ENCODE measurements around the gene MPL. TPM values are rescaled to one million over a fixed set of nuclear protein-coding genes. Genes with fewer than 3 reads are reported as not detected.

Gene MPL
- total and polyA plus RNA-seq, 7 donors, result not detected

DNA sequence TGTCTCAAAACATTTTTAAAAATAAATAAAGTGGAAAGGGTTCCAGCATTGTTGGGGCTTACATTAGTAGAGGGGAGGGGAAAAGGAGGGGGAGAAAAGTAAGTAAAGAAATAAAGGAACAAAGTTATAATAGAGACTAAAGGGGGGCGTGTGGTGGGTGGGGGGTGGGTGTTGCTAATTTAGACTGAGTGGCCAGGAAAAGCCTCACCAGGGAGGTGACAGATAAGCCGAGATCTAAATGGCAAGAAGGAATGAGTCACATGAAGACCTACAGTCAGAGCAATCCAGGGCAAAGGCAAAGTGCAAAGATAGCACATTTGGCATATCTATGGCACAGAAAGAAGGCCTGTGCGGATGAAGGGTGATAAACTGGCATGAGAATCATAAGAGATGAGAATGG lies 7.5 kb downstream of the MPL start:
- no peaks in the 10 kb centered on the region for H3K9me3 ChIP-seq
- H3K27ac ChIP-seq, result no peak overlapping the region
- no peak overlapping the region for H3K4me3 ChIP-seq
- DNase-seq, result no peak
- H3K27me3 ChIP-seq, result no peaks in the 10 kb centered on the region
- H3K36me3 ChIP-seq, result no peaks in the 10 kb centered on the region
- intact Hi-C loops (cut with DNase I), result loop anchor here (5.0 kb wide), 1 partner anchor 108 kb away; no protein-coding TSS in a partner anchor
- 12 to 60% methylated on average over 3 of the region's 3 CpGs for WGBS, 2 donors
- no peak for TF ChIP-seq POLR2AphosphoS5 (IDR thresholded peaks at IDR 0.05)
- TF ChIP-seq EP300 (IDR thresholded peaks at IDR 0.05), result no peak
- TF ChIP-seq POLR2A (IDR thresholded peaks at IDR 0.05), result no peak
- TF ChIP-seq, protein P1, sequence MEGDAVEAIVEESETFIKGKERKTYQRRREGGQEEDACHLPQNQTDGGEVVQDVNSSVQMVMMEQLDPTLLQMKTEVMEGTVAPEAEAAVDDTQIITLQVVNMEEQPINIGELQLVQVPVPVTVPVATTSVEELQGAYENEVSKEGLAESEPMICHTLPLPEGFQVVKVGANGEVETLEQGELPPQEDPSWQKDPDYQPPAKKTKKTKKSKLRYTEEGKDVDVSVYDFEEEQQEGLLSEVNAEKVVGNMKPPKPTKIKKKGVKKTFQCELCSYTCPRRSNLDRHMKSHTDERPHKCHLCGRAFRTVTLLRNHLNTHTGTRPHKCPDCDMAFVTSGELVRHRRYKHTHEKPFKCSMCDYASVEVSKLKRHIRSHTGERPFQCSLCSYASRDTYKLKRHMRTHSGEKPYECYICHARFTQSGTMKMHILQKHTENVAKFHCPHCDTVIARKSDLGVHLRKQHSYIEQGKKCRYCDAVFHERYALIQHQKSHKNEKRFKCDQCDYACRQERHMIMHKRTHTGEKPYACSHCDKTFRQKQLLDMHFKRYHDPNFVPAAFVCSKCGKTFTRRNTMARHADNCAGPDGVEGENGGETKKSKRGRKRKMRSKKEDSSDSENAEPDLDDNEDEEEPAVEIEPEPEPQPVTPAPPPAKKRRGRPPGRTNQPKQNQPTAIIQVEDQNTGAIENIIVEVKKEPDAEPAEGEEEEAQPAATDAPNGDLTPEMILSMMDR (IDR thresholded peaks at IDR 0.05), result no peak
- peaks cover 0 to 19% (median 14%) of the 10 kb centered on the region in 4 donors for H3K4me1 ChIP-seq

DNA sequence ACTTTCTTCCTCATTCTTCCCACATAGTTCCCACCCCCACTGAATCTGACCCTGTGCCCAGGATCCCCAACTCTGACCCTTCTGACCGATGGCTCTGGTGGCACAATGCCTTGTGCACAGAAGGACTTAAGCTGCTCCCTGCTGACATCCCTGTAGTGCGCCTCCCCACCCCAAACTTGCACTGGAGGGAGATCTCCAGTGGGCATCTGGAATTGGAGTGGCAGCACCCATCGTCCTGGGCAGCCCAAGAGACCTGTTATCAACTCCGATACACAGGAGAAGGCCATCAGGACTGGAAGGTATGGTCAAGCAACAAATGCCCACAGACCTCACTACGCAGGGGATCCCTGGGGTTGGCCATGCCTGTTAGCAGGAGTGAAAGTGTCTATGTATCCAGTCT lies 9.0 kb downstream of the MPL start:
- intact Hi-C loops (cut with DNase I), result loop anchor here (5.0 kb wide), 1 partner anchor 109 kb away; no protein-coding TSS in a partner anchor
- Histone ChIP-seq H3K27ac (no peak overlapping the region), H3K4me3 (no peak overlapping the region), H3K36me3 (no peaks in the 10 kb centered on the region), H3K9me3 (no peaks in the 10 kb centered on the region), H3K4me1 (peaks cover 0 to 23% (median 16%) of the 10 kb centered on the region in 4 donors), H3K27me3 (no peaks in the 10 kb centered on the region)
- no peak for TF ChIP-seq EP300 (IDR thresholded peaks at IDR 0.05)
- DNase-seq, result no peak
- WGBS, 2 donors, result 93 to 94% methylated on average over 5 of the region's 5 CpGs

DNA sequence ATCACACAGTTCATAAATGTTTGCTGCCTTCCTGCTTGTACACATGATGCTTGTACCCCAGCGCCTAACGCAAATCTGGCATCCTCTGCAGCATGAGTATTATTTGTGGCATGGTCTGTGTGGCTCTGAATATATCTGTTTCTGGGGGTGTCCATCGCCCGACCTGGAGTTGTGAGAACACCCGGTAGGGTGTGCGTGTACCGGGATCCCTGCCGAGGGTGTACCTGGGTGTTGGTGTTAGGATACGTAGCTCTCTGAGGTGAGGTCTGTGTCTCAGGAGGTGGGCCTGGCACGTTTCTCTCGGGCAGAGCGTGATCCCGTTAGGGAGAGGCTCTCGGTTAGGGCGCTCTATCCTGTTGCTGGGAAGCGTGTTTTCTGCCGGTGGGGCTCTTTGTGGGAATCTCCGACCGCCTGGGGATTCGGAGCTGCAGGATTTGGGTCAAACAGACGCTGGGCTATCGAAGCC lies 10.8 kb downstream of the MPL start:
- Histone ChIP-seq H3K9me3 (no peaks in the 10 kb centered on the region), H3K4me3 (peak overlapping the region; percentile 47 to 62 (median 60)), H3K27me3 (no peaks in the 10 kb centered on the region), H3K36me3 (no peaks in the 10 kb centered on the region), H3K27ac (peak overlapping the region; percentile 82 to 94 (median 88)), H3K4me1 (peaks cover 0 to 23% (median 16%) of the 10 kb centered on the region in 4 donors)
- TF ChIP-seq EP300 (IDR thresholded peaks at IDR 0.05) (no peak), POLR2AphosphoS5 (IDR thresholded peaks at IDR 0.05) (no peak), POLR2A (IDR thresholded peaks at IDR 0.05) (no peak)
- TF ChIP-seq, protein P1 (IDR thresholded peaks at IDR 0.05), result no peak
- intact Hi-C loops (cut with DNase I), result loop anchor here (5.0 kb wide), 1 partner anchor 111 kb away; no protein-coding TSS in a partner anchor
- DNase-seq, result no peak
- WGBS, 2 donors, result 10 to 57% methylated on average over 22 of the region's 22 CpGs

DNA sequence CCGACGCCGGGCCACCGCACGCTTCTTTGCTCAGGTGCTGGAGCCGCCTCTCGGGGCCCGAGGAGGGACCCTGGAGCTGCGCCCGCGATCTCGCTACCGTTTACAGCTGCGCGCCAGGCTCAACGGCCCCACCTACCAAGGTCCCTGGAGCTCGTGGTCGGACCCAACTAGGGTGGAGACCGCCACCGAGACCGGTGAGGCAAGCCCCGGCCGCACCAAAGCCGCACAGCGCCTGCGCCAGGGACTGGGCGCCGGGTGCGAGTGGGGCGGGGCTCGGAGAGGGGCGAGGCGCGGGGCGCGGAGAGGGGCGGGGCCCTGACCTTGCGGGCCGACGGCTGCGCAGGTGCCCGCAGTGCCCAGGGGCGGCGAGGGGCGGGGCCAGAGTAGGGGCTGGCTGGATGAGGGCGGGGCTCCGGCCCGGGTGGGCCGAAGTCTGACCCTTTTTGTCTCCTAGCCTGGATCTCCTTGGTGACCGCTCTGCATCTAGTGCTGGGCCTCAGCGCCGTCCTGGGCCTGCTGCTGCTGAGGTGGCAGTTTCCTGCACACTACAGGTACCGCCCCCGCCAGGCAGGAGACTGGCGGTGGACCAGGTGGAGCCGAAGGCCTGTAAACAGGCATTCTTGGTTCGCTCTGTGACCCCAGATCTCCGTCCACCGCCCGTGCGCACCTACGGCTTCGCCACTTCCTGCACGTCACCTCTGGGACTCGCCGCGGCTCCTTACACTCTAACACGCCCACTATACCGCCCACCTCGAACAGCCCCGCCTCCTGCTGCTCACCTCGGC lies 11.4 kb downstream of the MPL start:
- intact Hi-C loops (cut with DNase I), result loop anchor here (5.0 kb wide), 1 partner anchor 112 kb away; no protein-coding TSS in a partner anchor
- Histone ChIP-seq H3K9me3 (no peaks in the 10 kb centered on the region), H3K36me3 (no peaks in the 10 kb centered on the region), H3K27me3 (no peaks in the 10 kb centered on the region), H3K27ac (peak overlapping the region; percentile 82 to 94 (median 88)), H3K4me1 (peaks cover 0 to 23% (median 16%) of the 10 kb centered on the region in 4 donors), H3K4me3 (peak overlapping the region; percentile 47 to 62 (median 60))
- DNase-seq, result peak; percentile 91
- TF ChIP-seq EP300 (IDR thresholded peaks at IDR 0.05), result no peak
- TF ChIP-seq POLR2A (IDR thresholded peaks at IDR 0.05), result no peak
- TF ChIP-seq, protein P1 (IDR thresholded peaks at IDR 0.05), result no peak
- peak; percentile 55 to 68 (median 60) for TF ChIP-seq POLR2AphosphoS5 (IDR thresholded peaks at IDR 0.05)
- WGBS, 2 donors, result 8 to 47% methylated on average over 72 of the region's 72 CpGs

DNA sequence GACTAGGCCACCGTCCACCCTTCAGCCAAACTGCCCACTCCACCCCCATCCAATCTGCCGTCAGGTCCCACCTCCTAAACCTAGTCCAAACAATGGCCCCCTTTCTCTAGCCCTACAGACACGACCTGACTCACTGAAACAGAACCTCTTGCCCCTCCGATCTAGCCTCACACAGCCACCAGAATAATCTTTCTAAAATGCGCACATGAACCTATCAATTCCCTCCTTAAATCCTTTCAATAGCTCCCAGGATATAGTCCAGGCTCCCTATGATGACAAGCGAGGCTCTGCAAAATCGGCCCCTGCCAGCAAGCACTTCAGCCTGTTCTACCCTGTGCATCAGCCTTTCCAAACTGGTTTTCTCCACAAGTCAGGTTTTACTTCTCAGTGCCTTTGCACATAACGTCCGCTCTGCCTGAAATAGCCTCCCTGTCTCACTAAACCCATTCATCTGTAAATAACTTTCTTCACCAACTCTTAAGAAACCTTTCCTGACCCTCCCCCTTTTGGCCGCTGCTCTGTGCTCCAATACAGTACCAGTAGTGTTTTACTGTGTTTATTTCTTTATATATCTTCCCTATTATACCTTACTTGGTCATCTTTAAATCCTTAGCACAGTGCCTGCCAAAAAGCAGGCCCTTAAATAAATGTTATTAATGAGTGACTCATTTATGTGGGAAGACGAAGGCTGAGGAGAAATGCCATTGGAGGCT lies 12.1 kb downstream of the MPL start:
- peaks cover 0 to 23% (median 16%) of the 10 kb centered on the region in 4 donors for H3K4me1 ChIP-seq
- no peaks in the 10 kb centered on the region for H3K27me3 ChIP-seq
- TF ChIP-seq POLR2AphosphoS5 (IDR thresholded peaks at IDR 0.05) (peak in 3 of 4 donors; percentile 5 to 48 (median 22)), EP300 (IDR thresholded peaks at IDR 0.05) (peak in 2 of 4 donors; percentile 3 to 39), POLR2A (IDR thresholded peaks at IDR 0.05) (no peak)
- TF ChIP-seq, protein P1 (IDR thresholded peaks at IDR 0.05), result no peak
- H3K36me3 ChIP-seq, result no peaks in the 10 kb centered on the region
- 37 to 63% methylated on average over 11 of the region's 11 CpGs for WGBS, 2 donors
- H3K27ac ChIP-seq, result peak overlapping the region; percentile 82 to 94 (median 88)
- no peaks in the 10 kb centered on the region for H3K9me3 ChIP-seq
- intact Hi-C loops (cut with DNase I), result loop anchor here (5.0 kb wide), 1 partner anchor 112 kb away; no protein-coding TSS in a partner anchor
- DNase-seq, result peak; percentile 73
- H3K4me3 ChIP-seq, result peak overlapping the region; percentile 47 to 62 (median 60)
